Measurements from ENCODE around the gene SPG11.

SPG11 gene

DNA sequence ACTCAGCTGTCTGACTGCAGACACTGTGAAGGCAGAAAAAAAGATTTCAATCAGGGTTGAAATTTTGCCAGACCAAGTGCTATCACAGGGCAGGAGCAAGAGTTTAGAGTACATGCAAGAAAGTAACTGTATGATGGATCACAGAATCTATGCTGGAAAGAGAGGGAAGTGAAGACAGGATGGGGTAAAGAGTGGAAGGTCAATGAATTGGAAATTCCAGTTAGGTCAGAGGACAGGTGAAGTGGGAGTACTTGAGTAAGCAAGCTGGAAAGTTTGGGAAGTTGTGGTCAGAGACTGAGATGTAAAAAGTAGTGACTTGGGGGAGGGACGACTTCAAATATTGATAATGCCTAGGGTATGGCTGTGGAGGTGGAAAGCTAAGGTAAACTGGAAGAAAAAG lies 7.2 kb downstream of the SPG11 start:
- ChIA-PET POLR2A (ENCODE audit: low non-redundant PET) (no interaction called here), CTCF (interaction anchor here (0.6 kb wide), 1 partner anchor 25 kb away, joined by 3 read pairs; no protein-coding TSS in a partner anchor)
- TF ChIP-seq, protein P1, sequence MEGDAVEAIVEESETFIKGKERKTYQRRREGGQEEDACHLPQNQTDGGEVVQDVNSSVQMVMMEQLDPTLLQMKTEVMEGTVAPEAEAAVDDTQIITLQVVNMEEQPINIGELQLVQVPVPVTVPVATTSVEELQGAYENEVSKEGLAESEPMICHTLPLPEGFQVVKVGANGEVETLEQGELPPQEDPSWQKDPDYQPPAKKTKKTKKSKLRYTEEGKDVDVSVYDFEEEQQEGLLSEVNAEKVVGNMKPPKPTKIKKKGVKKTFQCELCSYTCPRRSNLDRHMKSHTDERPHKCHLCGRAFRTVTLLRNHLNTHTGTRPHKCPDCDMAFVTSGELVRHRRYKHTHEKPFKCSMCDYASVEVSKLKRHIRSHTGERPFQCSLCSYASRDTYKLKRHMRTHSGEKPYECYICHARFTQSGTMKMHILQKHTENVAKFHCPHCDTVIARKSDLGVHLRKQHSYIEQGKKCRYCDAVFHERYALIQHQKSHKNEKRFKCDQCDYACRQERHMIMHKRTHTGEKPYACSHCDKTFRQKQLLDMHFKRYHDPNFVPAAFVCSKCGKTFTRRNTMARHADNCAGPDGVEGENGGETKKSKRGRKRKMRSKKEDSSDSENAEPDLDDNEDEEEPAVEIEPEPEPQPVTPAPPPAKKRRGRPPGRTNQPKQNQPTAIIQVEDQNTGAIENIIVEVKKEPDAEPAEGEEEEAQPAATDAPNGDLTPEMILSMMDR (conservative IDR thresholded peaks at IDR 0.05; ENCODE audit: low read depth): no peak
- DNase-seq (ENCODE audit: low spot score): no peak
- H3K27ac ChIP-seq: no peak overlapping the region

- CTCF ChIA-PET: interaction anchor here (0.7 kb wide), 1 partner anchor 53 kb away, joined by 3 read pairs; no protein-coding TSS in a partner anchor
- no peak for DNase-seq (ENCODE audit: low spot score)
Measured at GRCh38 chr15:44654858-44655257, 8.6 kb downstream of the SPG11 start.

DNA sequence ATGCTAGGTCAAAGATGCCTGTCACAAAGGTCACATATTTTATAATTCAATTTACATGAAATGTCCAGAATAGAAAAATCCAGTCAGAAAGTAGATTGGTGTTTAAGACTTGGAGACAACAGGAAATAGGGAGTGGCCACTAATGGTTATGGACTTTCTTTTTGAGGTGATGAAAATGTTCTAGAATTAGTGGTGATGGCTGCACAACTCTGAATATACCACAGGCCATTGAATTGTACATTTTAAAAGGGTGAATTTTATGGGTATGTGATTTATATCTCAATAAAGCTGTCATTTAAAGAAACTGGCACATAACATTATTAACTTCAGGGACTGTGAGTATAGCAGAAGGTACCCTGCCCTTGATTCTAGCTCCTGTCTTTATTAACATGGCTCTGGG lies 15.8 kb downstream of the SPG11 start:
- ChIA-PET POLR2A (ENCODE audit: low non-redundant PET) (interaction anchor here (0.6 kb wide), 1 partner anchor 15 kb away, joined by 14 read pairs; no protein-coding TSS in a partner anchor), CTCF (interaction anchor here (0.6 kb wide), 1 partner anchor 11 kb away, joined by 3 read pairs; no protein-coding TSS in a partner anchor)
- TF ChIP-seq, protein P1 (conservative IDR thresholded peaks at IDR 0.05; ENCODE audit: low read depth): no peak
- DNase-seq (ENCODE audit: low spot score): no peak
- H3K27ac ChIP-seq: no peak overlapping the region

More at GRCh38 chr15:44654858-44655257, 8.6 kb downstream of the SPG11 start:
- TF ChIP-seq, protein P1 (conservative IDR thresholded peaks at IDR 0.05; ENCODE audit: low read depth): no peak
- no peak overlapping the region for H3K27ac ChIP-seq
- POLR2A ChIA-PET (ENCODE audit: low non-redundant PET): no interaction called here

DNA sequence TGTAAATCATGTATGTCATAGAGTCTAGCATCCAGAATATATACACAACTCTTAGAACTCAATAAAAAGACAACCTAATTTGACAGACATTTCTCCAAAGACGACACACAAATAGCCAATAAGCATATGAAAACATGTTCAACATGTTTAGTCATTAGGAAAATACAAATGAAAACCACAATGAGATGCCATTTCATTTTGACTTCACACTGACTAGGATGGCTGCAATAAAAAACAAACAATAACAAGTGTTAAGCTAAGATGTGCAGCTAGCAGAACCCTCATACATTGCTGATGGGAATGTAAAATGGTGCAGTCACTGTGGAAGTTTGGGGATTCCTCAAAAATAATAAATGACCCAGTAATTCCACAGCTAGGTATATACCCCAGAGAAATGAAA lies 16.4 kb downstream of the SPG11 start:
- CTCF ChIA-PET: interaction anchor here (0.6 kb wide), 1 partner anchor 11 kb away, joined by 3 read pairs; no protein-coding TSS in a partner anchor
- no peak overlapping the region for H3K27ac ChIP-seq
- POLR2A ChIA-PET (ENCODE audit: low non-redundant PET): no interaction called here
- DNase-seq (ENCODE audit: low spot score): no peak
- TF ChIP-seq, protein P1 (conservative IDR thresholded peaks at IDR 0.05; ENCODE audit: low read depth): no peak

GRCh38 chr15:44646460-44646859 lies 17.0 kb downstream of the SPG11 start:
- no peak overlapping the region for H3K27ac ChIP-seq
- POLR2A ChIA-PET (ENCODE audit: low non-redundant PET): no interaction called here
- CTCF ChIA-PET: no interaction called here
- DNase-seq (ENCODE audit: low spot score): no peak
- TF ChIP-seq, protein P1 (conservative IDR thresholded peaks at IDR 0.05; ENCODE audit: low read depth): no peak

GRCh38 chr15:44641651-44642050 lies 21.8 kb downstream of the SPG11 start:
- POLR2A ChIA-PET (ENCODE audit: low non-redundant PET): no interaction called here
- TF ChIP-seq, protein P1 (conservative IDR thresholded peaks at IDR 0.05; ENCODE audit: low read depth): no peak
- DNase-seq (ENCODE audit: low spot score): no peak
- H3K27ac ChIP-seq: no peak overlapping the region
- CTCF ChIA-PET: interaction anchor here (0.7 kb wide), 1 partner anchor 16 kb away, joined by 3 read pairs; no protein-coding TSS in a partner anchor
